HG03108 (cell line): ENCODE measurements around the gene LRRK2.
"Not testable (repeated sequence)": the region's sequence is repeated elsewhere in the genome, so short reads cannot be mapped to it uniquely, and the experiment has no call there.

ENCODE experiments used
- ATAC-seq: cut with Tn5 transposase; IDR thresholded peaks from one replicate; pipeline ENCODE4 v1.9.1; 2021; ENCODE audit warnings: moderate library complexity; ENCODE audit not compliant: unreplicated experiment

LRRK2 gene

DNA sequence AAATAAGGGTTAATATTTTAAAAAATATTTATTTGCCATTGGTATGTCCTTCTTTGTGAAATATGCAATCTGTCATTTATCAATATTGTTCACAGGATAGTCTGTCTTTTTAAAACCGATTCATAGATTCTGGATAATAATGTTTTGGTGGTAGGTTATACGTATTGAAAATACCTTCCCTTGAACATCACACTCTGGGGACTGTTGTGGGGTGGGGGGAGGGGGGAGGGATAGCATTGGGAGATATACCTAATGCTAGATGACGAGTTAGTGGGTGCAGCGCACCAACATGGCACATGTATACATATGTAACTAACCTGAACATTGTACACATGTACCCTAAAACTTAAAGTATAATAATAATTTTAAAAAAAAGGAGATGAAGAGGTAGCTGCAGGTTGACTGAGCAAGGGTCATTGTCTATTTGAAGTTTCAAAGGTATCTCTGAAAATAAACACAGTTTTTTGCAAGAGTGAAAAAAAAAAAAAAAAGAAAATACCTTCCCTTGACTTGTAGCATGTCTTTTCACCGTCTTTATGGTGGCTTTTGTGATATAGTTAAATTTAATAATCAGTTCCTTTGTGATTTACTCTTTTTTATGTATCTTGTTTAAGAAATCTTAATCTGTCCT, 19.8 kb downstream of the LRRK2 start:
- not testable (repeated sequence) for ATAC-seq

DNA sequence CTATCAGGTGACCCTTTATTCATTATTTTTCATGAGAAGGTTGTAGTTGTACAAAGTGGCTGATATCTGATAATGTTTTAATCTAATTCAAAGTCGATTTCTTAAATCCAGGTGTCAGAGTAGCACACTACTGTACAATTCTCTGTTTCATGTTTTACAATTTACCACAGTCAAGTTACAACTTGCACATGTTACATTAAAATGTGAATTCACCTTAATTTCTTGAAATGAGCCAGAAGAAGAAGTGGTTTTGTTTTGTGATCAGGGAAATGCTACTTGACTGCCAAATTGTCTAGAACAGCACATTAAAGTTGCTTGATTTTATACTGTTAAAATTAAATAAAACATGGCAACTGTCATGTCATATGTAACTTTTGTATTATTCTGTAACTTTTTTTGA, 23.2 kb downstream of the LRRK2 start:
- no peak for ATAC-seq

DNA sequence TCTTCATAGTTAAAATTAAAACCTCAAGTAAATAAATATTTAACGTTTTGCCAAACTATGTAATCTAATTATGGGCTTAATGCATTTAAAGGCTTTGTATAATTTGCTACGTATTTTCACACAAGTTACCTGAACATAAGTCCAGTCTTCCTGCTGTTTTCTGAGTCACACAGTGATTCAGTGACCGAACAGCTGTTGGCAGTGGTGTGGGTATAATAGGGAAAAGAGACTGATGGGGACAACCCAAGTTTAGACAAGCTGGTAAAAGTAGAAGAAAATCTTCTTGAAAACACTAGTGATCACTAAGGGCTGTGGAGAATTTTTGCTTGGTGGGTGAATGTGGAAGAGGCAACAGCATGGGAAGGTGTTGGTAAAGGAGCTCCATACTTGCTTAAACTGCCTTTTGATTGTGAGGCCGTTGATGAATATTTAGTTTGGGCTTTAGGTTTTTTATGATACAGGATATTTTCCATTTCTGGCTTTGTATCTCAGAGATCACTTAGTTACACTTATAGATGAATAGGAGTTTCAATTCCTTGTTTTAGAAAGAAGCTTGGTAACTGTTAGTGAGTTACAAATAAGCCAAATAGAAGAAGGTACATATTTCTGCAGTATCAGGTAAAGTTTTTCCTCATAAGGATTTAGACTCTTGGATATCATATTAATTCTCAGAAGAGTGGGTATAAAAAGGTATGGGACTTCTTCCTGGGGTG, 23.9 kb downstream of the LRRK2 start:
- peak; percentile 67 for ATAC-seq

- ATAC-seq = not testable (repeated sequence)
Observed at GRCh38 chr12:40250652-40251051, 25.9 kb downstream of the LRRK2 start.

GRCh38 chr12:40253936-40254335, 29.1 kb downstream of the LRRK2 start:
- no peak for ATAC-seq

DNA sequence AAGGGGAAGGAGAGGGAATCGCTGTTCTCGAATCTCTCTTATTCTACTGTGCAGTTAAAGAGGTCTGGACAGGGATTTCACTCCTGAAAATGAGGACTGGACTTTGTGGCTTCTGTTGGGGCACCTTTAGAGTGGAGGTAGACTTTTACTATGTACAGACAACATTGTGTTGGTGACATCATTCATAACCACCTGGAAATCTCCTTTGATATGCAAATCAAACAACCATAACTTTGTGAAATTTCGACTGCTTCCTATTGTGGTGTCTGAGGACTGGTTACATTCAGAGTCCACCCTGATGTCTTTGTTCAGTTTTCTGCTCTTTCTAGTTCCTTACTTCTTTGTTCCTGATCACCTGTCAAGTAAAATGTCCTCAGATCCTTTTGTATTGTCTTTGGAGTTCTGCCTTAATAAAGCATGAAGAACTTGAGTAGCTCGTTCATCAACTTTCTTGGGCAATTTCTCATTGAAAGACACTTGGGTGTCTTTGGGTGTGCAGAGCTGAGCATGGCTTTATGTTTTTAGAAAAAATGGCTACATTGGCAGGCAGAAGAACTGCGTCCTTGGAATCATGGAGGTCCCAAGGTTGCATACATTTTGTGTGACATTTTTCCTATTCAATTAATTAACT, 29.8 kb downstream of the LRRK2 start:
- no peak for ATAC-seq

- no peak for ATAC-seq
Observed at GRCh38 chr12:40258371-40258770, 33.6 kb downstream of the LRRK2 start.

DNA sequence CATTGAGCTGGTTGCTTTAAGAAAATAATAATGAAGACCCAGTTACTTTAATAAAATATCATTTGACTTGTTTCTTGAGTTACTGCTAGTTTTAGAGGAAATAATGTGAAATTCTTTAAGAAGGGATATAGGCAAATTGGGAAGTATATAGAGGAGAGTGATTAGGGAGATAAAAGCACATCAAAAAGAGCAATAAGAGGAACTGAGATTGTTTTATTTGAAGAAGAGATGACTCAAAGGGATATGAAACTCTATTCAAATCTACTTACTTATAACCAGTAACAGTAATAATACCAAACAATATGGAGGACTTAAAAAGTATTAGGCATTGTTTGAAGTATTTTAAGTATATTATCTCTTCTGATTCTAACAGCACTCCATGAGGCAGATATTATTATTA, 37.1 kb downstream of the LRRK2 start:
- peak; percentile 60 for ATAC-seq

DNA sequence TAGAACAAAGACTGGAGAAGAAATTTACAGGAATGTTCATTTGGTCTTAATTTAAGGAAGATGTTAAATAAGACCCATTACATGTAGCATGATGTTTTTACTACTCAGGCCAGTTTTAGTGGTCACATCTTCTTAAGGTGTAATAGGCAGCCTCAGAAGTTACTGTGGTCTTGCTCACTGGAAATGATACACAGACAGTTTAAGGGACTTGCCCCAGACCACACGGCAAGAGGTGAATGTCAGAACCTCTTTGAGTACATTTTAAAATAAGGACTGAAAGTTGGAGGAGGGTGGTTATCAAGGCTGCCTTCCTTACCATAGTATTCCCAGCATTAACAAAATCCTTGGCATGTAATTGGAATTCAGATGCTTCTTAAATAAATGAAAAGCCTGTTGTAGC, 37.9 kb downstream of the LRRK2 start:
- peak; percentile 92 for ATAC-seq

GRCh38 chr12:40263616-40264409, 39.0 kb downstream of the LRRK2 start:
- ATAC-seq = no peak

DNA sequence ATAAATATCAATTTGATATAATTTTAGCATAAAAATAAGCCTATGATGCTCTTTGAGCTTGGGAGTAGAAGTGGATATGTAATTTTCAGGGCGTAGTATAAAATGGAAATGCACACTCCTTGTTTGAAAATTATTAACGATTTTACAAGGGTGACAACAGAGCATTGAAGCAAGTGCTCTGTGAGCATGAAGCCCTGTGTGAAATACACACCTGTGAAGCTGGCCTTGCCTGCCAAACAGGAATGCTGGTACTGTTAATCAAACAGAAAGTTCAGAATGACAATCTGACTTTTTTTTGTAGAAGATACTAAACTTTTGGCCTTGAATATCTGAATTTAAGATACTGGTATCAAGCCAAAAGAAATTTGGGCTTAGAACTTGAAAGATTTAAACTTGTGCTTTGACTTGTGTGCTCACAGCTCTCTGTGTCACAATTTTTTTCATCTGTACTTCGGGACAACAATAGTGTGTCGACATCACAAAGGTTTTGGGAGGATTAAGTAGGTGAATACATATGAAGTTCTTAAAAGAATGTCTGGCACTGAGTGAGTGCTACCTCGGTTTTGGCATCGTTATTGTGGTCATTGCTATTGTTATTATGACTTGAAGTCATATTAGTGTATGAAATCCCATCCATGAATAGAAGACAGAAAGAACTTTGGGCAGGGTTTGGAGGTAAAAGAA, 47.3 kb downstream of the LRRK2 start:
- no peak for ATAC-seq

- ATAC-seq = no peak
Observed at GRCh38 chr12:40281791-40282364, 57.1 kb downstream of the LRRK2 start.

GRCh38 chr12:40286583-40286982, 61.8 kb downstream of the LRRK2 start:
- ATAC-seq = no peak

DNA sequence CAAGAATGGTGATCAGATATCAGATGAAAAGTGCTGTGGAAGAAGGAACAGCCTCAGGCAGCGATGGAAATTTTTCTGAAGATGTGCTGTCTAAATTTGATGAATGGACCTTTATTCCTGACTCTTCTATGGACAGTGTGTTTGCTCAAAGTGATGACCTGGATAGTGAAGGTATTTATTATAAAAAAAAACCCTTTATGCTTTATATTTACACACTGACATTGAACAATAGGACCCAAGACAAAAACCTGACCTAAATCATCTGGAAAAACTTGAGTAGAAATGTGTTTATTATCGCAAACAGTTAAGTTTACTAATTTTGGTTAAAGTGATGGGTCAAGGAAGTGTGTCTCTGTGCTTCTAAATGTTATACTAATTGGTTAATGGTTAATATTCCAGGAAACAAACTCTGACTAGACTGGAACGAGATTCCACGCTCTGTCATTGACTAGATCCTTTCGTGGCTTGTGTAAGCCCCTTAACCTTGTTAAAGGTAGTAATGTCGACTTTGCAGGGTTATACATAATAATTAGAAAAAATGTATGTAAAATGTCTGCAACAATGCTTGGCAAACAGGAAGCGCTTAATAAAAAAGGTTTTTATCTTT, 62.7 kb downstream of the LRRK2 start:
- ATAC-seq = no peak

DNA sequence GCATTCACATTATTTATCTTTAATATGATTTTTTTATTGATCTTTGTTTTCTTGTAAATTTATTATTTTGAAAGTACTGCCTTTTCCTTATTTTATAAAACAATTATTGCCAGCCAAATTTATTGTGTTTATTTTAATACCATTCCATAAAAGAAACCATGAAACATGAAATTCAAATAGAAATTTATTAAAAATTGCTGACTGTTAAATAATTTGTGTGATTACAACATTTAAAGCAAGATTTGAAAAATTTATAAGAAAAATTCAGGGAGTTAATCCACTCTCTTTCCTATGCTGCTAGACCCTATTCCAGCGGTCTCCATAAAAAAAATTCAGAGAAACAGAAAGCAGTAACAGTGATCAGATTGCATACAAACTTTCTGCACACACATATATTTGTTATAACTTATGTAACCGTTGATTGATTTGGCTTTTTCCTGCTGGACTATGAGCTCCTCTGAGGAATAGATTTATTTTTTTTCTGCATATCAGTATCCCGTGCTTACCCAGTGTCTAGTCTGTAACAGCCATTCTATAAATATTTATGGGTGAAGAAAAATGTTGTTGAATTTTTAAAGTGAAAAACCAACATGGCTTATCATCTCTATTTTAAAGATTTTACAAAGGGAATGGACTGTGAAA, 68.1 kb downstream of the LRRK2 start:
- ATAC-seq = no peak

- no peak for ATAC-seq
Observed at GRCh38 chr12:40298341-40298740, 73.5 kb downstream of the LRRK2 start.

- no peak for ATAC-seq
Observed at GRCh38 chr12:40300490-40300889, 75.7 kb downstream of the LRRK2 start.

DNA sequence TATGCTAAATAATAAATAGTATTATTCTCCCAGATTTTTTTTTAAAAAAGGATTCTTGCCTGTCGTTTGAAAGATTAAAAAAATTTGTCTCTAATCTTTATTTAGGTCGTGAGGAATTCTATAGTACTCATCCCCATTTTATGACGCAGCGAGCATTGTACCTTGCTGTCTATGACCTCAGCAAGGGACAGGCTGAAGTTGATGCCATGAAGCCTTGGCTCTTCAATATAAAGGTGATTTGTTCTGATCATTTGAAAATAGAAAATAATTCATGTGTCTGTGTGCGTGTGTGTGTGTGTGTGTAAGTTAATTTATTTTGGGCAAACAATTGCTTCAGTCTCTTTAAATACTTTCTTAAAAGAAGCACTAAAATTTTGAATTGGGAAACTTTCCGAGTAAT, 84.2 kb downstream of the LRRK2 start:
- no peak for ATAC-seq

DNA sequence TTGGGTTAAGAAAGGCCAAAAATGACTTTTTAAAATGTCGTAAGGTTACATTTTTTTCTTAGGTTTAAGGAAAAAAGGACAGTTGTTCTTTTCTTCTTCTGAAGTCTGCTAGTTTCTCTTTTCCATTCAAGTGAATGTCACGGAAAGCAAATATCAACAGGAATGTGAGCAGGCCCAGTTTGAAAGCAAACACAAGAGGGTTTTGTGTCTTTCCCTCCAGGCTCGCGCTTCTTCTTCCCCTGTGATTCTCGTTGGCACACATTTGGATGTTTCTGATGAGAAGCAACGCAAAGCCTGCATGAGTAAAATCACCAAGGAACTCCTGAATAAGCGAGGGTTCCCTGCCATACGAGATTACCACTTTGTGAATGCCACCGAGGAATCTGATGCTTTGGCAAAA, 85.4 kb downstream of the LRRK2 start:
- no peak for ATAC-seq

- no peak for ATAC-seq
Observed at GRCh38 chr12:40312196-40312595, 87.4 kb downstream of the LRRK2 start.
